CD4-positive, alpha-beta T cell treated with Interleukin-4 for 4 hours (primary cell): ENCODE measurements around the gene NAB1.

Experiments
- DNase-seq: peaks from one replicate; pipeline ENCODE4 v3.0.0-alpha.2; 2020

The NAB1 gene

DNA sequence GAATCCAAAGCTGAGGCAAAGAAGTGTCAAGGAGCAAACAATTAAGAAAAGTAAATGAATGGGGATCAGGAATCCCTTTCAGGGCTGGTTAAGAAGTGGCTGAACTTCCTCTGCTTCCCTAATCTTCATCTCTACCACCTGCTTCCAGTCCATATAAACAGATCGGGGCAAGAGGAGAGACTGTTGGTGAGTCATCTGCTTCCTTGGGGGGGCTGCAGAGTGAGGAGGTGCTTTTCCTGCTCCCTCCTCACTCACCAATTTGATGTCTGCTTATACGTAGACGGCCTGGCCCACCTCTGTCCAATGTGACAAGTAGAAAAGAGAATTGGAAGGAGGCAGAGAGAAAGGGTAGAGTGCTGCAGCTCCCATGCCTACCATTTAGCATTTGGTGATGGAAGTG is 68.4 kb downstream of the NAB1 start:
- no peak for DNase-seq

DNA sequence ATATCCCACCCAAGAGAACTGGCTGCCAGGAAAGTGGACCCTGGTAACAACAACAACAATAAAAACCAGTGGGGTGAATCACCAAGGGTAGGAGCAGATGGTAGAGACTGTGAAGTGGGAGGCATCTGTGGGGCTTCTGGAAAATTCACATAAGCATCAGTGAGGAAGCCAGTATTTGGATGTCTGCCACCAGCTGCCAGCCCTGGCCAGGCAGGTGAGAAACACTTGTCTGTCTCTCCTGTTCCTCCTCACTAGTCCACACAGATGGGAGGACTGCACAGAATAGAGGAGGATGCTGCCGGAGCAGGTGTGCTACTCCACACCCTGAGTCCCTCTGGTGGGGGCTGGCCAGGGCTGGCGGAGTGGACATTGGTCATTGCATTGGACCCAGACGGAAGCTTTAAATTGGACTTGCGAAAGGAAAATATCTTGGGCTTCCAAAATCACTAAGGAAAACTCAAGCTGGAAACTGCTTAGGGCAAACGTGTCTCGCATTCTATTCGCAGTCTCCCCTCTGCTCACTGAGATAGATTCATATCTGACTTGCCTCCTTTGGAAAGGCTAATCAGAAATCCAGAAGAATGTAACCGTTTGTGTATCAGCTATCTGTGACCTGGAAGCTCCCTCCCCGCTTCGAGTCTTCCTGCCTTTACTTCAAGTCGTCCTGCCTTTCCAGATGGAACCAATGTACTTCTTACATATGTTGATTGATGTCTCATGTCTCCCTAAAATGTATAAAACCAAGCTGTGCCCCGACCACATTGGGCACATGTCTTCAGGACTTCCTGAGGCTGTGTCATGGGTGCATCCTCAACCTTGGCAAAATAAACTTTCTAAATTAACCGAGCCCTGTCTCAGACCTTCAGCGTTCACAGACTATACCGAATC is 69.1 kb downstream of the NAB1 start:
- DNase-seq: no peak

DNA sequence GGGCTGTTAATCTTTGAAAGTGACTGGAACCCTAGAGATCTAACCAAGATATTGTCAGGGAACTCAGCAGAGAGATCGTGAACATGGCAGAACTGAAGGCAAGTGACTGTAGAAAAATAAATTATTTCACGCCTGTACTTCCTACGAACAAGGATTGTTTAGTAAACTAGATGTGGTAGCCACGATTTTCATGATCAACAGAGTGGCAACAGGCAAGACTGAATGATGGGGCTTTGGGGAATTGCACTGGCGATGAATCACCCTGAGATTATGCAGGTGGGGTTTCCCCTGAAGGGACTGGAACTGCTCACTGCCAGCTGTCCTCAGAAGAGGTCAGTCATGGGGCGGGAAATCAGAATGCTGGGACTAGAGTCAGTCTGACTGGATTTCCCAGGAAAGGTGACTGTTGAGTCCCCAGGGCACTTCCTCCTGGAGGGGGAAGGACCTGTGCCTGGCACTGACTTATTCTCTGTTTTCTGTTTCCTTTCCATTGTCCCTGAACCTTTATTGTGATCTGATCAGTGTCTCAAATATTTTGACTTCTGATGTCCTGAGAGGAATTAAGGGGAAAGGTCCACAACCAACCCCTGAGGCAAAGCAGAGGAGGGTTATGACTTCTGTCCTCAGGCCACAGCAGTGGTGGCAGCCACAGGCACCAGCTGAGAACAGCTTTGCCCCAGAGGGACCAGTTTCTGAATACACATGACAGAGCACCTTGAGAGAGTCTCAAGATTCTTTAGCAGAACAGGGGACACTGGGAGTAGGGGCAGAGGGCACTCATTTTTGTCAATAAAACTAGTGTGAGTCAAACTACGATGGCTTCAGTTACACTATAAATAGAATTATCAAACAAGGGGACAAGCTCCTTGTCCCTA is 70.0 kb downstream of the NAB1 start:
- DNase-seq: peak; percentile 33

DNA sequence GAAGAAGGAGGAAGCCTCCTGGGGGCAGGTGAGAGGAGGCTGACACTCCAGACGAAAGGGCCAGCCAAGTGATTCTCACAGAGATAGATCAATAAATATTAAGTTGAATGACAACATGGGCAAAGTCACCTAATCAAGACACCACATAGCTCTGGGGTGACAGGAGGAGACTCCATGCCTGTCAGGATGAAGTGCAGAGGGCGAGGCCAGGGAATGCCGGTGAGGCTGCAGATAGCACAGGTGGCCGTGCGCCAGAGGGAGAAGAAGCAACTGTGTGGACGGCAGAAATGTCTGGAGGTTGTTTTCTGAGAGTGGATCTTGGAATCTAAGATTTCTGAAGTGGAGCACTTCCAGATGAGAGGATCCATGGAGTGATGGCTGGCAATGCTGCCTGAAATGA is 71.4 kb downstream of the NAB1 start:
- no peak for DNase-seq

DNA sequence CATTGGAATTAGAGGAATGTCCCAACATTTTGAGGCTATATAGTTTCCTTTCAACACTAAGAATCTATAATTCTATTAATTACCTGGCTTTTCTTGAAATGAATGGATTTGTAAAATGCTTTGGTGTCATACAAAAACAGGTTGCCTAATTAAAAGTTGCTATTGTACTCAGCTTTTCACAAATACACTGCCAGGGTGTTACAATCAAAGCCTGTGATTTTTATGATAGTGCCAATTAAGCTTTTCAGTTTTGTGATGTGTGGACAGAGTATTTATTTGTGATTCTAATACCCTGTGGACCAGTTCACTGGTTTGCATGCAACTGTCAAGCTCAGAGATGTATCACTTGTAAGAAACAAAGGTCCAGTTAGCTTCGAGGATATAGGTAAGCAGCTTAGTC is 71.8 kb downstream of the NAB1 start:
- no peak for DNase-seq

DNA sequence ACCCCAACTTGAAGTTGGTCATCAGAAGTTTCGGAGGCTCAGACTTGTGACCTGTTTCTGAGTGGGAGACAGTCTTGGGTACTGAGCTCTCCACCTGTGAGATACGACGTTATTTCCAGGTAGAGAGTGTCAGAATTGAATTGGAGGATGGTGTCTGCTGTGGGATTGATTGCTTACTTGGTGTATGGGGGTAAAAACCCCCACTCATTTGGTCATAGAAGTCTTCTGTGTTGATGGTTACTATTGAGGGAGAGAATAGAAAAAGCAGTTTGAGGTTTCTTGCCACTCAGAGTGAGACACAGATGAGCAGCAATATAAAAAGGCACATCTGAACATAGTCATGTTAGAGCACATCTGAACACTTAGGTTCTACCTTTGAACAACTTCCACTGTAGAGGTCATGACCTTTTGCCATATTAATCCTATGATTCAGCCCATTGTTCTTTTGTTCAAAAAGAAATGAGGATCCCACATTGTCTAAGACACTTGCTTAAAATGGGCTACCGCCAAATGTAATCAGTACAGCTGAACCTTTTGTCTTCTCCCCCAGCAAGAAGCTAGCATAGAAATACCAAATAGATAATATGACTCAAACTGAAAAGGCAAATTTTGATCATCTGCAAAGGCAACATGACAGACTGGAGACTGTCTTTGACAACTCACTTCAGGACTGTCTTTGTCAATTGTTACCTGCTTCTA is 73.3 kb downstream of the NAB1 start:
- DNase-seq: no peak

DNA sequence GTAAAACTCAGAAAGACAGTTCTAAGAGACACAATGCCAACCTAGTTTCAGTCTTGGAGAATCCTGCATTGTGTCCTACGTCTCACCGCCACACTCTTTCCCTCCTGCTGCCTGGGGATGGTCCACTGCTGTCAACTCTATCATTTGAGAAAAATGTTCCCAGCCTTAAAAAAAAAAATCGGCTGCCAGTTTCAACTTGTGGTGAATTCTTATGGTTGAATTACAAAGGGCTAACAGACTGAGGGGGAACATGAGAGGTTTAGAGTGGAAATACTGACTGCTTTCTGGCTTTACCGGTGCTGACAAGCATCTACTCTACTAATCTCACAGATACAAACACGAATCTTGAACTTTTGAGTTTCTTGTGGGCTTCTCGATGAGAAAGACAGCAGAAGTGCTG is 74.0 kb downstream of the NAB1 start:
- no peak for DNase-seq

DNA sequence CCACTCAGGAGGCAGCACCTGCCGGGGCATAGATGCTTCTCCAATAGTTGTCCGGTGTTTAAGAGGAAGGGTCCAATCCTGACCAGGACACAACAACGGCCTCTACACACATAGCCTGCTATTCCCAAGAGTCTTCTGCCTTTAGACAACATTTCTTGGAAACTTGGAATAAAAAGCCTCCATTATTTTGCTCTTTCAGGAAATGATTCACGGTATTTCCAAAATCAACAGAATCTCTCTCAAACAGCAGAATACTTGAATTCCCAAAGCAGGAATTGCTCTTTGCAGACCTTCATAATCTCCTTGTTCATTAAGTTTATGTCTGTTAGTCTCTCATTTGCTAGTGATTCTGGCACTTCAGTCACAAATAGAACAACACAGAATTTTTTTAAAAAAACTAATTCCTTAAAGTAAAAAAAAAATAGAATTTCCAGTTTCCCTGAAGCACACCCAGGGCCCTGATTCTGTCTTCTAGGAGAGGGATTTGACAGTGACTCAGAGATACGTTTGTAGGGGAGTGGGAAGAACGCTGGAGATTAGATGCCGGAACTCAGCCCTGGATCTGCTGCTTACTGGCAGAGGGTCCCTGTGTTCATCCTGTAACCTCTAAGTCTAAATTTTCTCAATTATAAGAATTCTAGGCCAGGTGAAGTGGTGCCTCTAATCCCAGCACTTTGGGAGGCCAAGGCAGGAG is 74.7 kb downstream of the NAB1 start:
- DNase-seq: no peak

DNA sequence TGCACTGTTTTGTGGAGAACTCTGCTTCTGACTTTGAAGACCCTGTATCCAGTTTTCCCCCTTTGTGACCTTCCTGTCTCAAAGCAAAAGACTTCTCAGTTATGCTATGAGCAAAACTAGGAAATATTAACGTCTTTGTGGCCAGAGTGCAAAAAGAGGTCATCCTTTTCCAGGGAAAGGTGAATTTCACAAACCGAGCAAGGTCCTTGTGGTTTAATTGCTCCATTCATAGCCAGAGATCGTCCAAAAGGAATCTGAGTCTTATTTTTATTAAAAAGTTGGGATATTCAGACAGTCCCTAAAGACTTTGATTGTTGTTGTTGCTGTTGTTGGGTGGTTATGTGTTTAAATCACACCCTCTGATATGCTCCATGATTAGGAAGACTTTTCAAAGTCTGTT is 77.4 kb downstream of the NAB1 start:
- no peak for DNase-seq

DNA sequence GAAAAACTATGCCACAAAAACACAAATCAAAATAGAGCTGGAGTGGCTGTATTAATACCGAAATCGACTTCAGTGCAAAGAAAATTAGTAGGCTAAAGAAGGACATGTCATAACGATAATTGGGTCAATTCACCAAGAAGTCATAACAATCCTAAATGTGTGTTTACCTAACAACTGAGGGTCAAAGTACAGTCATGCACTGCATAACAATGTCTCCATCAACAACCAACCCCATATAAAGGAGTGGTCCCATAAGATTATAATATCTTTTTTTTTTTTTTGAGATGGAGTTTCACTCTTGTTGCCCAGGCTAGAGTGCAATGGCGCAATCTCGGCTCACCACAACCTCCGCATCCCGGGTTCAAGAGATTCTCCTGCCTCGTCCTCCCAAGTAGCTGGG is 87.5 kb downstream of the NAB1 start:
- DNase-seq: no peak

DNA sequence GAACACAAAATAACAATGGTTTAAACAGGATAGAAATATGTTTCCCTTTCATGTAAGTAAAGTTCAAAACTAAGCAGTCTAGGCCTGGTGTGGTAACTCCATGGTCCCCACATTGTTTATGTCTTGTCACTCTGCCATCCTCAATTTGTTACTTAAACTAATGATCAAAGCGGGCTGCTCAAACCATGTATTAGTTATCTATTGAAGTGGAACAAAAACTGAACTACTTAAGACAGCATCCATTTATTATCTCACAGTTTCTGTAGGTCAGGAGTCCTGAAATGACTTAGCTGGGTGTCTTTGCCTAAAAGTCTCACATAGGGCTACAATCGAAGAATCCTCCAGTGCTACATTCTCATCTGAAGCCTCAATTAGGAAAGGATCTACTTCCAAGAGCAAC is 91.6 kb downstream of the NAB1 start:
- DNase-seq: no peak
